H9 (cell line): ENCODE data around the gene KLHDC7A. TPM values are rescaled to one million over a fixed set of nuclear protein-coding genes. Genes with fewer than 3 reads are reported as not detected.

Source experiments
- DNase-seq: peaks from one replicate; pipeline ENCODE4 v3.0.0-alpha.2; 2017
- H2AFZ ChIP-seq: one replicate; pipeline ENCODE4 v1.6.1; 2013; ENCODE audit warnings: mild to moderate bottlenecking, low read length, control low read depth, moderate library complexity
- H2AK5ac ChIP-seq: 2 replicates; pipeline ENCODE4 v1.6.1; 2013; ENCODE audit warnings: low read length, control low read depth, mixed read lengths; ENCODE audit not compliant: insufficient read length
- H2BK120ac ChIP-seq: one replicate; pipeline ENCODE4 v1.6.1; 2013; ENCODE audit warnings: low read depth, mild to moderate bottlenecking, low read length, control low read depth, inconsistent platforms; ENCODE audit not compliant: poor library complexity, severe bottlenecking
- H2BK12ac ChIP-seq: 2 replicates; pipeline ENCODE4 v1.6.1; 2013; ENCODE audit warnings: low read length, control low read depth, mixed read lengths, low read depth; ENCODE audit not compliant: insufficient read length
- H2BK15ac ChIP-seq: 2 replicates; pipeline ENCODE4 v1.6.1; 2013; ENCODE audit warnings: low read depth, low read length, control low read depth
- H2BK20ac ChIP-seq: one replicate; pipeline ENCODE4 v1.6.1; 2013; ENCODE audit warnings: low read depth, mild to moderate bottlenecking, low read length, control low read depth, inconsistent platforms; ENCODE audit not compliant: poor library complexity, severe bottlenecking
- H2BK5ac ChIP-seq: 2 replicates; pipeline ENCODE4 v1.6.1; 2013; ENCODE audit warnings: low read length, control low read depth, mixed read lengths; ENCODE audit not compliant: insufficient read length
- H3K14ac ChIP-seq: 2 replicates; pipeline ENCODE4 v1.6.1; 2013; ENCODE audit warnings: low read length, control low read depth; ENCODE audit not compliant: insufficient read depth
- H3K18ac ChIP-seq: 2 replicates; pipeline ENCODE4 v1.6.1; 2013; ENCODE audit warnings: low read depth, mild to moderate bottlenecking, mixed read lengths, low read length, control low read depth; ENCODE audit not compliant: insufficient read length
- H3K23ac ChIP-seq: 2 replicates; pipeline ENCODE4 v1.6.1; 2013; ENCODE audit warnings: low read length, control low read depth, mixed read lengths, low read depth; ENCODE audit not compliant: insufficient read length
- H3K23me2 ChIP-seq: 2 replicates; pipeline ENCODE4 v1.6.1; 2013; ENCODE audit warnings: low read depth, mild to moderate bottlenecking, mixed read lengths, low read length, control low read depth; ENCODE audit not compliant: insufficient read length, poor library complexity, severe bottlenecking
- H3K27ac ChIP-seq: 2 replicates; pipeline ENCODE4 v1.5.1; 2013; ENCODE audit warnings: low read length, control low read depth, mixed read lengths, low read depth; ENCODE audit not compliant: insufficient read length
- H3K27me3 ChIP-seq: 2 replicates; pipeline ENCODE4 v1.6.1; 2013; ENCODE audit warnings: low read length, control low read depth, inconsistent platforms; ENCODE audit not compliant: insufficient read depth
- H3K4ac ChIP-seq: 2 replicates; pipeline ENCODE4 v1.6.1; 2013; ENCODE audit warnings: low read depth, mild to moderate bottlenecking, control low read depth, inconsistent platforms, low read length, moderate library complexity
- H3K4me1 ChIP-seq: 2 replicates; pipeline ENCODE4 v1.6.1; 2013; ENCODE audit warnings: low read length, control low read depth, inconsistent platforms; ENCODE audit not compliant: insufficient read depth
- H3K4me2 ChIP-seq: 2 replicates; pipeline ENCODE4 v1.6.1; 2013; ENCODE audit warnings: low read length, control low read depth, mixed read lengths; ENCODE audit not compliant: insufficient read length, insufficient read depth
- H3K56ac ChIP-seq: 2 replicates; pipeline ENCODE4 v1.6.1; 2013; ENCODE audit warnings: low read depth, mild to moderate bottlenecking, mixed read lengths, low read length, control low read depth; ENCODE audit not compliant: insufficient read length
- H3K79me1 ChIP-seq: 2 replicates; pipeline ENCODE4 v1.6.1; 2013; ENCODE audit warnings: low read depth, mild to moderate bottlenecking, moderate library complexity, low read length, control low read depth, inconsistent platforms; ENCODE audit not compliant: insufficient read depth, poor library complexity, severe bottlenecking
- H3K79me2 ChIP-seq: 2 replicates; pipeline ENCODE4 v1.6.1; 2013; ENCODE audit warnings: low read length, control low read depth, inconsistent platforms; ENCODE audit not compliant: insufficient read depth
- H3K9ac ChIP-seq: 2 replicates; pipeline ENCODE4 v1.6.1; 2013; ENCODE audit warnings: low read length, control low read depth, mixed read lengths; ENCODE audit not compliant: insufficient read length; ENCODE audit errors: extremely low read depth
- H3K9me3 ChIP-seq: one replicate; pipeline ENCODE4 v1.6.1; 2013; ENCODE audit warnings: low read depth, low read length, inconsistent platforms; ENCODE audit not compliant: control insufficient read depth
- H3T11ph ChIP-seq: one replicate; pipeline ENCODE4 v1.6.1; 2013; ENCODE audit warnings: mild to moderate bottlenecking, low read length, control low read depth, inconsistent platforms
- H4K20me1 ChIP-seq: one replicate; pipeline ENCODE4 v1.6.1; 2013; ENCODE audit not compliant: control insufficient read depth, insufficient read length, insufficient read depth
- H4K5ac ChIP-seq: 2 replicates; pipeline ENCODE4 v1.6.1; 2013; ENCODE audit warnings: low read depth, mild to moderate bottlenecking, mixed read lengths, low read length, control low read depth; ENCODE audit not compliant: insufficient read length
- H4K8ac ChIP-seq: replicated peaks from 2 replicates; pipeline ENCODE4 v1.6.1; 2013; ENCODE audit warnings: low read length, control low read depth, mixed read lengths, low read depth; ENCODE audit not compliant: insufficient read length
- H4K91ac ChIP-seq: 2 replicates; pipeline ENCODE4 v1.6.1; 2013; ENCODE audit warnings: low read depth, mild to moderate bottlenecking, moderate library complexity, mixed read lengths, low read length, control low read depth; ENCODE audit not compliant: insufficient read length
- H3K27ac Mint-ChIP-seq, 3 experiments: 2 replicates in 2 of 3; 3 replicates in 1 of 3; pipeline ENCODE4 v1.8.0; 2020 to 2021; ENCODE audit warnings: mixed read lengths in 3 of 3, mild to moderate bottlenecking in 1 of 3, moderate library complexity in 1 of 3
- H3K27me3 Mint-ChIP-seq: 2 replicates; pipeline ENCODE4 v1.8.0; 2021; ENCODE audit warnings: low read depth, mild to moderate bottlenecking, moderate library complexity, mixed read lengths
- H3K36me3 Mint-ChIP-seq, 3 experiments: 2 replicates in 2 of 3; 3 replicates in 1 of 3; pipeline ENCODE4 v1.8.0; 2020 to 2021; ENCODE audit warnings: low read depth in 3 of 3, mixed read lengths in 3 of 3; ENCODE audit not compliant: insufficient read depth in 1 of 3
- H3K4me1 Mint-ChIP-seq, 2 experiments: 2 replicates each; pipeline ENCODE4 v1.8.0; 2020; ENCODE audit warnings: mixed read lengths in 2 of 2
- H3K4me3 Mint-ChIP-seq, 2 experiments: 2 replicates in 1 of 2; 3 replicates in 1 of 2; pipeline ENCODE4 v1.8.0; 2020 to 2021; ENCODE audit warnings: mild to moderate bottlenecking in 2 of 2, mixed read lengths in 2 of 2, moderate library complexity in 1 of 2
- H3K9me3 Mint-ChIP-seq, 2 experiments: 2 replicates in 1 of 2; 3 replicates in 1 of 2; pipeline ENCODE4 v1.8.0; 2020; ENCODE audit warnings: mild to moderate bottlenecking in 2 of 2, mixed read lengths in 2 of 2, moderate library complexity in 1 of 2
- CTCF ChIP-seq: fragments of 200-600 bp; sonication (generic); conservative IDR thresholded peaks from 3 replicates; pipeline ENCODE4 v1.8.0; 2021; ENCODE audit warnings: antibody characterized with exemption, mild to moderate bottlenecking
- WGBS: extraction: QIAGEN DNeasy Blood & Tissue Kit; methylation state at CpG from one replicate; pipeline ENCODE4 v1.1.7; 2013; ENCODE audit warnings: missing lambda C conversion rate, low lambda C conversion rate, mixed read lengths; ENCODE audit not compliant: insufficient read length; ENCODE audit errors: extremely low coverage; 5-methylcytosine and 5-hydroxymethylcytosine counted together
- total RNA-seq: library from RNA; stranded (reverse); gene quantifications from 2 replicates; pipeline ENCODE4 v1.2.1, GENCODE V29; 2021

The KLHDC7A gene
- total RNA-seq, 1 experiment from 2014 or later, result 11.4 TPM

GRCh38 chr1:18434041-18434440 lies 46.7 kb upstream of the KLHDC7A start:
- WGBS, result no CpG with 5 or more reads among the region's 3 CpGs
- peaks cover 3% of the 10 kb centered on the region in 2 experiments; a peak in 3 of 5 replicates for H3K9me3 Mint-ChIP-seq
- H3K4me1 Mint-ChIP-seq, result peaks cover 9 to 12% of the 10 kb centered on the region in 2 experiments
- no peak overlapping the region for H3K27ac Mint-ChIP-seq
- Histone ChIP-seq H3K4ac (no peak overlapping the region), H4K8ac (no peak overlapping the region), H4K91ac (no peak overlapping the region), H2BK12ac (no peak overlapping the region), H2AFZ (no peak overlapping the region), H2BK20ac (no peak overlapping the region), H3K23ac (no peak overlapping the region), H3K27me3 (no peaks in the 10 kb centered on the region), H3K14ac (no peak overlapping the region), H3K56ac (no peak overlapping the region), H3K23me2 (no peaks in the 10 kb centered on the region), H3K4me1 (no peaks in the 10 kb centered on the region; the same call in 1 of the 2 replicates), H3K4me2 (no peak overlapping the region), H4K5ac (no peak overlapping the region), H2BK15ac (no peak overlapping the region), H2BK5ac (no peak overlapping the region), H2AK5ac (no peak overlapping the region), H3K18ac (no peak overlapping the region), H4K20me1 (no peaks in the 10 kb centered on the region), H3K79me1 (no peaks in the 10 kb centered on the region), H2BK120ac (no peak overlapping the region), H3K27ac (no peak overlapping the region), H3K9me3 (no peaks in the 10 kb centered on the region), H3T11ph (no peak overlapping the region), H3K79me2 (no peaks in the 10 kb centered on the region), H3K9ac (no peak overlapping the region)
- H3K4me3 Mint-ChIP-seq, result no peak overlapping the region
- H3K36me3 Mint-ChIP-seq, result peaks cover 0 to 4% (median 2%) of the 10 kb centered on the region in 3 experiments; a peak in 1 of 7 replicates
- DNase-seq, result no peak
- H3K27me3 Mint-ChIP-seq, result peaks cover 26% of the 10 kb centered on the region
- no peak for TF ChIP-seq CTCF
